Amniotic epithelial cell (primary cell): ENCODE data around the gene F9.

Source experiments
- DNase-seq: peaks from one replicate; pipeline ENCODE4 v3.0.0-alpha.2; 2010; ENCODE audit warnings: low read depth

Gene F9

DNA sequence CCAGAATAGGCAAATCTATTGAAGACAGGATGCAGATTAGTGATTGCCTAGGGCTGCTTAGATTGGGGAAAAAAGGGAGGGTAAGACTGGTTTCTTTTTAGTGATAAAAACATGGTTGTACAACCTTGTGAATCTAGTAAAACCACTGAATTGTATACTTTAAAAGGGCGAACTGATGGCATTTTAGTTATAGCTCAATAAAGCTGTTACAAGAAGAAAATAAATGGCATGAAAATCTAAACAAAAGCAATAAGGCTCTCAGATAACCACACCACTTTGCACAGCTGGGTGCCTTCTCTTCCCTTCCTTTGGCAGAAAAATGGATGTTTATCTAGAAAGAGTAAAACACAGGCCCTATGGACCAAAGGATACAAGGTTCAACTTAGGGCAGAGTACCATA, 69.6 kb downstream of the F9 start:
- no peak for DNase-seq
